ENCODE results near the gene ZNF407. TPM values are rescaled to one million over a fixed set of nuclear protein-coding genes. Genes with fewer than 3 reads are reported as not detected.

ZNF407 gene
- total RNA-seq, 1 donor from 2014 or later: 13.2 TPM

DNA sequence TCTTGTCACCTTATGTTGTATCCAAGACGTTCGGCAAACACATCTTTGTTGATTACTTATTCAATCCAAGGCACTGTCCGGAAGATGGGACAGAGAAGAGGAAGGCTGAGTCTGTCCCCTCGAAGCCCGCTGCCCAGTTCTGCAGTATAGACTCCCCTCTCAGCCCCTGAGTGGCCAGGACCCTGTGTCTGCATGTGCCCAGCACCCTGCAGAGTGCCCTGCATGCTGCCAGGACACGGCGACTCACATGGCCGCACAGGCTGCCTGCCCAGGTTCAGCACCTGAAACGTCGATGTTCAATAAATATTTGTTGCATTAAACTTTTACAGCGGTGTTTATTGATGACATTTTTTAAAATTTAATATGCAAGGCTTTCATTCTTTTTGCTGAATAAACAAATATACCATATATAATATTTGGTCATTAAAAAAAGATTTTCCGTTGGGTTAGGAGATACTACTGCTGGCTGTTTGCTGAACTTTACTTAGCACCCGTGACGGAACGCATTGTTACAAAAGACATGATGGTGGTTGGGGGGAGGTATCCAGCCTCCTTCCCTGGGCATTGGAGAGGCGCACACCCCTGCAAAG is 464.7 kb downstream of the ZNF407 start:
- DNase-seq (ENCODE audit: low read depth, low spot score): no peak
- peaks cover 3% of the 10 kb centered on the region for H3K9me3 Mint-ChIP-seq
- peaks cover 4% of the 10 kb centered on the region for H3K36me3 Mint-ChIP-seq (ENCODE audit: low read depth)
- H3K4me1 Mint-ChIP-seq: peaks cover 1% of the 10 kb centered on the region
- H3K27me3 Mint-ChIP-seq (ENCODE audit: low read depth): no peaks in the 10 kb centered on the region
- no peak overlapping the region for H3K27ac Mint-ChIP-seq (ENCODE audit: unreplicated experiment)
- no peak overlapping the region for H3K4me3 Mint-ChIP-seq
- no peak for TF ChIP-seq CTCF (conservative IDR thresholded peaks at IDR 0.05)

- TF ChIP-seq CTCF (conservative IDR thresholded peaks at IDR 0.05): no peak
- H3K4me3 Mint-ChIP-seq: no peak overlapping the region
- H3K27ac Mint-ChIP-seq (ENCODE audit: unreplicated experiment): peak overlapping the region; percentile 71
- H3K36me3 Mint-ChIP-seq (ENCODE audit: low read depth): peaks cover 7% of the 10 kb centered on the region
- H3K9me3 Mint-ChIP-seq: peaks cover 3% of the 10 kb centered on the region
- no peaks in the 10 kb centered on the region for H3K27me3 Mint-ChIP-seq (ENCODE audit: low read depth)
- no peaks in the 10 kb centered on the region for H3K4me1 Mint-ChIP-seq
- DNase-seq (ENCODE audit: low read depth, low spot score): no peak
Observed at GRCh38 chr18:75063196-75063595, 465.5 kb downstream of the ZNF407 start.

GRCh38 chr18:75063615-75064512 is 466.2 kb downstream of the ZNF407 start:
- no peak overlapping the region for H3K4me3 Mint-ChIP-seq
- peaks cover 7% of the 10 kb centered on the region for H3K36me3 Mint-ChIP-seq (ENCODE audit: low read depth)
- H3K4me1 Mint-ChIP-seq: no peaks in the 10 kb centered on the region
- no peak for TF ChIP-seq CTCF (conservative IDR thresholded peaks at IDR 0.05)
- no peaks in the 10 kb centered on the region for H3K27me3 Mint-ChIP-seq (ENCODE audit: low read depth)
- DNase-seq (ENCODE audit: low read depth, low spot score): no peak
- H3K9me3 Mint-ChIP-seq: peaks cover 3% of the 10 kb centered on the region
- H3K27ac Mint-ChIP-seq (ENCODE audit: unreplicated experiment): no peak overlapping the region

GRCh38 chr18:75064513-75064905 is 466.8 kb downstream of the ZNF407 start:
- no peaks in the 10 kb centered on the region for H3K4me1 Mint-ChIP-seq

More at GRCh38 chr18:75064513-75064905, 466.8 kb downstream of the ZNF407 start:
- Mint-ChIP-seq H3K36me3 (ENCODE audit: low read depth) (peaks cover 7% of the 10 kb centered on the region), H3K27ac (ENCODE audit: unreplicated experiment) (no peak overlapping the region), H3K27me3 (ENCODE audit: low read depth) (no peaks in the 10 kb centered on the region), H3K9me3 (no peaks in the 10 kb centered on the region), H3K4me3 (no peak overlapping the region)
- DNase-seq (ENCODE audit: low read depth, low spot score): no peak
- no peak for TF ChIP-seq CTCF (conservative IDR thresholded peaks at IDR 0.05)

Measured in neural crest cell (in vitro differentiated cells).